ENCODE results near the gene RAPSN.

The RAPSN gene

DNA sequence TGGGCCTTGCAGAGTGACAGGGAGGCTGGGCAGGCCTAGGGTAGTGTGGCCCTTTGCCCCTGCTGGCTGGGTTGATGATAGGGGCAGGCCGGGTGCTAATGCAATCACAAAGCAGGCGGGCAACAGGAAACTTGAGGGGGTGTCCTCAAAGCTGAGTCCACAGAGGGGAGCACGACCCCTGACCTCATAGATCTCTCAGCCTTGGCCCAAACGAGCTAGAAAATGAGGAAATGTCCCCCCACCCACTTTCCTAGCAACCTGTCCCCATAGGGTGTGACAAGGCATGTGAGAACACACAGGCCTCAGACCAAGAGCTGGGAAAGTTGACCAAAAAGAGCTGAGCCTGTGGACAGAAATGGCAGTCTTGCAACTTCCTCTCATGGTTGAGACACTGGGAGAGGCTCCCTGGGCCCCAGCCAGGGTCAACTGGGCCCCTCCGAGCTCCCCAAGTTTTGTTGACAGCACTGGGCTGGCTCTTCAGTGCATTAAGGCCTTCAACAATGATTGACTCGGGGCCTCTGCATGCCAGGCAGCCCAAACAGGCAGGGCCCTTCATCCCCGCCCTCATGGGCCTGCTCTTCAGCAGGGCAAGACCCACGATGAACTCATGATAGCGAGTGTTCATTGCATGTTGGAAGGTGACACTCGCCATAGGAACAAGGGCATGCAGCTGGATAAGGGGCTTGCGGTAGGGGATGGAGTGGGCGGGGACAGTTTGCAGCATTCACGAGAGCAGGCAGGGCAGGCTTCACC is 60.8 kb downstream of the RAPSN start:
- DNase-seq = peak; percentile 86
